Endodermal cell (in vitro differentiated cells): ENCODE data around the gene OTULIN. TPM values are rescaled to one million over a fixed set of nuclear protein-coding genes. Genes with fewer than 3 reads are reported as not detected.

ENCODE experiments used
- DNase-seq: peaks from one replicate; pipeline ENCODE4 v3.0.0-alpha.2; 2017
- H3K27ac ChIP-seq: 2 replicates; pipeline ENCODE4 v1.5.1; 2013; ENCODE audit warnings: mild to moderate bottlenecking, low read depth, low read length, moderate library complexity
- H3K27me3 ChIP-seq: 2 replicates; pipeline ENCODE4 v1.6.1; 2013; ENCODE audit warnings: mild to moderate bottlenecking, low read length, moderate library complexity; ENCODE audit not compliant: insufficient read depth, control insufficient read depth, poor library complexity, severe bottlenecking
- H3K36me3 ChIP-seq: 2 replicates; pipeline ENCODE4 v1.7.0; 2013; ENCODE audit warnings: mild to moderate bottlenecking, low read length, moderate library complexity; ENCODE audit not compliant: control insufficient read depth, insufficient read depth
- H3K4me1 ChIP-seq: one replicate; pipeline ENCODE4 v1.7.0; 2013; ENCODE audit warnings: low read length; ENCODE audit not compliant: control insufficient read depth, insufficient read depth
- H3K4me3 ChIP-seq: 2 replicates; pipeline ENCODE4 v1.5.1; 2013; ENCODE audit warnings: mild to moderate bottlenecking, low read length, moderate library complexity
- H3K9ac ChIP-seq: 2 replicates; pipeline ENCODE4 v1.6.1; 2013; ENCODE audit warnings: mild to moderate bottlenecking, low read length, moderate library complexity; ENCODE audit not compliant: poor library complexity, severe bottlenecking; ENCODE audit errors: extremely low read depth
- H3K9me3 ChIP-seq: 2 replicates; pipeline ENCODE4 v1.6.1; 2013; ENCODE audit warnings: mild to moderate bottlenecking, low read length, moderate library complexity; ENCODE audit not compliant: control insufficient read depth
- H3K27ac Mint-ChIP-seq: 2 replicates; pipeline ENCODE4 v1.8.0; 2020; ENCODE audit warnings: mixed read lengths
- H3K27me3 Mint-ChIP-seq: 2 replicates; pipeline ENCODE4 v1.8.0; 2021; ENCODE audit warnings: mild to moderate bottlenecking, mixed read lengths; ENCODE audit not compliant: insufficient read depth
- H3K36me3 Mint-ChIP-seq: 2 replicates; pipeline ENCODE4 v1.8.0; 2020; ENCODE audit warnings: low read depth, mixed read lengths
- H3K4me1 Mint-ChIP-seq: 2 replicates; pipeline ENCODE4 v1.8.0; 2020; ENCODE audit warnings: mixed read lengths
- H3K4me3 Mint-ChIP-seq: 2 replicates; pipeline ENCODE4 v1.8.0; 2020; ENCODE audit warnings: mild to moderate bottlenecking, moderate library complexity, mixed read lengths
- H3K9me3 Mint-ChIP-seq: 2 replicates; pipeline ENCODE4 v1.8.0; 2020; ENCODE audit warnings: mild to moderate bottlenecking, mixed read lengths
- WGBS, 2 experiments: methylation state at CpG; one replicate each; pipeline versions ENCODE4 v1.1.5 to v1.1.7; 2013; ENCODE audit warnings: missing lambda C conversion rate in 2 of 2, mixed read lengths in 1 of 2; ENCODE audit not compliant: insufficient coverage in 1 of 2, insufficient read length in 1 of 2; 5-methylcytosine and 5-hydroxymethylcytosine counted together
- total RNA-seq, 2 donors: library from RNA; stranded (reverse); fragmentation: NEBNext Ultra II Directional in 1 of 2; extraction: Animal tissue kit (Norgen Biotek cat#: 25700) in 1 of 2; gene quantifications; 2 replicates in 1 of 2; 3 replicates in 1 of 2; pipeline ENCODE4 v1.2.1, GENCODE V29; 2021
- TF ChIP-seq, protein P1 (sequence below): fragments of 200-600 bp; sonication (generic); conservative IDR thresholded peaks from 2 replicates; pipeline ENCODE4 v1.5.0; 2021; ENCODE audit warnings: antibody characterized with exemption, mild to moderate bottlenecking

Gene OTULIN
- total RNA-seq, 2 donors from 2014 or later, result 36.4 to 43.2 TPM

DNA sequence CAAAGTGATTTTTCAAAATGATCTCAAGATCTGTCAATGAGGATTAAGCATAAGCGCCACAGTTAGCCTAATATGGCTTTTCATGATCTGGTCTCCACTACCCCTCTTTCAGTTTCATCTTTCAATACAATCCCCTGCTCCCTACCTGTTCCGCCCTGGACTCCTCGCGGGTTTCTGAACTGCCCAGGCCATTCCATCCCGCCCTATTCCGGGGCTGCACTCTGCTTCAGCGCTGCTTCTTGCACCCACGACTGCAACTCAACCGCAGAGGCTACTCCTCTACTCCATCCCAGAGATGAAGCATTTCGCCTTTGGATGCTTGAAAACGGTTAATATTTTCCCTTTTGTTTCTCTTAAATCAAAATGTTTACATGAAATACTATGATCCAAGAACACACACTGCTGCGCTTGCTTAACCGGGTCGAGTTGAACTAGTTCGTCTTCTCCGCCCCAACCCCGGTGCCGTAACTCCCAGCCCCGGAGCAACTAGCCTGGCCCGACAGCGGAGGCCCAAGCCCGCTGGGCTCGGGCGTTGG, 716 bp upstream of the OTULIN start:
- TF ChIP-seq, protein P1, sequence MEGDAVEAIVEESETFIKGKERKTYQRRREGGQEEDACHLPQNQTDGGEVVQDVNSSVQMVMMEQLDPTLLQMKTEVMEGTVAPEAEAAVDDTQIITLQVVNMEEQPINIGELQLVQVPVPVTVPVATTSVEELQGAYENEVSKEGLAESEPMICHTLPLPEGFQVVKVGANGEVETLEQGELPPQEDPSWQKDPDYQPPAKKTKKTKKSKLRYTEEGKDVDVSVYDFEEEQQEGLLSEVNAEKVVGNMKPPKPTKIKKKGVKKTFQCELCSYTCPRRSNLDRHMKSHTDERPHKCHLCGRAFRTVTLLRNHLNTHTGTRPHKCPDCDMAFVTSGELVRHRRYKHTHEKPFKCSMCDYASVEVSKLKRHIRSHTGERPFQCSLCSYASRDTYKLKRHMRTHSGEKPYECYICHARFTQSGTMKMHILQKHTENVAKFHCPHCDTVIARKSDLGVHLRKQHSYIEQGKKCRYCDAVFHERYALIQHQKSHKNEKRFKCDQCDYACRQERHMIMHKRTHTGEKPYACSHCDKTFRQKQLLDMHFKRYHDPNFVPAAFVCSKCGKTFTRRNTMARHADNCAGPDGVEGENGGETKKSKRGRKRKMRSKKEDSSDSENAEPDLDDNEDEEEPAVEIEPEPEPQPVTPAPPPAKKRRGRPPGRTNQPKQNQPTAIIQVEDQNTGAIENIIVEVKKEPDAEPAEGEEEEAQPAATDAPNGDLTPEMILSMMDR, result no peak
- peak overlapping the region; percentile 85 for H3K4me3 Mint-ChIP-seq
- Histone ChIP-seq H3K9ac (peak overlapping the region; percentile 66), H3K36me3 (no peaks in the 10 kb centered on the region), H3K27ac (peak overlapping the region; percentile 64), H3K9me3 (no peaks in the 10 kb centered on the region), H3K27me3 (no peaks in the 10 kb centered on the region), H3K4me3 (peak overlapping the region; percentile 97), H3K4me1 (peaks cover 9% of the 10 kb centered on the region)
- H3K4me1 Mint-ChIP-seq, result peaks cover 26% of the 10 kb centered on the region
- H3K27me3 Mint-ChIP-seq, result peaks cover 16% of the 10 kb centered on the region
- no peaks in the 10 kb centered on the region for H3K9me3 Mint-ChIP-seq
- 9 to 17% methylated on average over 8 to 24 of the region's 24 CpGs for WGBS, 2 experiments
- no peak for DNase-seq
- peaks cover 3% of the 10 kb centered on the region for H3K36me3 Mint-ChIP-seq
- H3K27ac Mint-ChIP-seq, result peak overlapping the region; percentile 91

GRCh38 chr5:14665101-14665822, 744 bp downstream of the OTULIN start:
- Mint-ChIP-seq H3K4me3 (peak overlapping the region; percentile 85), H3K36me3 (peaks cover 3% of the 10 kb centered on the region), H3K4me1 (peaks cover 29% of the 10 kb centered on the region), H3K27ac (peak overlapping the region; percentile 87), H3K9me3 (no peaks in the 10 kb centered on the region), H3K27me3 (peaks cover 16% of the 10 kb centered on the region)
- Histone ChIP-seq H3K9me3 (no peaks in the 10 kb centered on the region), H3K4me3 (peak overlapping the region; percentile 97), H3K27me3 (no peaks in the 10 kb centered on the region), H3K36me3 (no peaks in the 10 kb centered on the region), H3K4me1 (peaks cover 9% of the 10 kb centered on the region), H3K9ac (peak overlapping the region; percentile 12), H3K27ac (no peak overlapping the region)
- peak; percentile 77 for DNase-seq
- TF ChIP-seq, protein P1, result no peak
- WGBS, 2 experiments, result 10 to 19% methylated on average over 10 to 21 of the region's 21 CpGs

DNA sequence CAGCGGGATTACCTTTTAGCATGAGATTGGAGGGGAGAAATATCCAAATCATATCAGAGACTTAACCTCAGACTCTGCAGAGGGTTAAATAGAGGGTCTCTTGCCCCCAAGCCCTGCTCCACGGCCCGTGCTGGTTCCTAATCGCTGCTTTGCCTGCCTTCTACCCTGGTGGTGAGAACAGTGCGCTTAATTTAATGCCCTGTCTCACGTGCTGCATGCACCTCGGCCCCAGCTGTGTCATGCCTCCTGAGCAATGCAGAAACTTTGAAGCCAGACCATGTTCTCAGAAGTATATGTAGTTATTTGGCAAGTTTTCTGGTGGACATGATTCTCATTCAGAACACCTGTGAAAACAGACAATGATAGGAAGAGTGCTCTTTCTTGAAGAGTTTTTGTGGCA, 1.4 kb downstream of the OTULIN start:
- H3K36me3 Mint-ChIP-seq, result peaks cover 3% of the 10 kb centered on the region
- Histone ChIP-seq H3K4me3 (peak overlapping the region; percentile 97), H3K9ac (no peak overlapping the region), H3K27ac (no peak overlapping the region), H3K4me1 (peaks cover 9% of the 10 kb centered on the region), H3K9me3 (no peaks in the 10 kb centered on the region), H3K36me3 (no peaks in the 10 kb centered on the region), H3K27me3 (no peaks in the 10 kb centered on the region)
- peaks cover 16% of the 10 kb centered on the region for H3K27me3 Mint-ChIP-seq
- H3K27ac Mint-ChIP-seq, result no peak overlapping the region
- DNase-seq, result peak; percentile 73
- H3K4me3 Mint-ChIP-seq, result peak overlapping the region; percentile 85
- WGBS, 2 experiments, result 59 to 72% methylated on average over 3 to 7 of the region's 7 CpGs
- no peaks in the 10 kb centered on the region for H3K9me3 Mint-ChIP-seq
- TF ChIP-seq, protein P1, result peak; percentile 62
- H3K4me1 Mint-ChIP-seq, result peaks cover 30% of the 10 kb centered on the region
